ENCODE data around the gene SREBF2. TPM values are rescaled to one million over a fixed set of nuclear protein-coding genes. Genes with fewer than 3 reads are reported as not detected.

SREBF2 gene
- total RNA-seq, 1 experiment from 2014 or later, result 129 TPM

DNA sequence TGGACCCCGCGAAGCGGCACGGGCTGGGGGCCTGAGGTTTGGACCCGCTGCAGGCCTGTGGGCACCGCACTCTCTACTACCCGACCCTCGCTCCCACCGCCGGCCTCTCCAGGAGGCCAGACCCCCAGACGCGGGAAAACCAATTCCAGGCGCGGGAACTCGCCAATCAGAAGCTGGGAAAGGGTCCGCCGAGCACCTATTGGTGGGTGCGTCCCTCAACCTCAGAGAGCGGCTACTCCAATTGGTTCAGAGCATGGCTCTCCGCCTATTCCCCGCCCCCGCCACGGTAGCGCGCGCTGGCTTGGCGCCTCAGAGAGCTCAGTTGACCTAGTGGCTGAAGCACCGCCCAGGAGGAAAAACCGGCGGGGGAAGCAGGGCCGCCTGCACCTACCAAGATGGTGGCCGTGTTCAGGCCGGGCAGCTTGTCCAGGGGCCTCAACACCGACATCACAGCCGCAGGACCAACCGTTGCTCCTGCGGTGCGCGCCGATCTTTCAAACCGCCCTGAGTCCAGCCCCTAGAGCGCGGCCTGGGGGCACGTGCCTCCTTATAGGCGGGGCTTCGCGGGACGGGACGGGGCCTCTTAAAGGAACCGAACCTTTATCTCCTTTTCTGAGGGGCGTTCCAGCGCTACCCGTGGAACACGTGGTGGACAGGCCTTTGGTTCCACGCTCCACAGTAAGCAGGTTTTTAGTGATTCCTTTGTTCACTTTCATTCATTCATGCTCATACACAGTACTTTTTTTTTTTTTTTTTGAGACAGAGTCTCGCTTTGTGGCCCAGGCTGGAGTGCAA is 113.9 kb downstream of the SREBF2 start, which contains the start of gene CENPM:
Gene CENPM (minus strand): TSS at position 524 of the 795 bp plus-strand sequence. CDS start 76 bp downstream, at position 448.
- H3K27me3 ChIP-seq (ENCODE audit: insufficient read depth, low read length), result no peaks in the 10 kb centered on the region
- H3K9me2 ChIP-seq (ENCODE audit: insufficient read depth), result no peaks in the 10 kb centered on the region
- intact Hi-C loops (cut with micrococcal nuclease), result loop anchor here (5.0 kb wide), 1 partner anchor 165 kb away; no protein-coding TSS in a partner anchor
- POLR2A ChIA-PET, result interaction anchor here (0.7 to 1.0 kb wide), 5 partner anchors 9 to 668 kb away, joined by 3 to 4 read pairs (median 3); partner anchors contain the start of gene POLDIP3
- H3K9ac ChIP-seq (ENCODE audit: low read length), result peak within 1 kb of the TSS; percentile 94
- peaks cover 4% of the 10 kb centered on the region; the same call in 1 of the 2 replicates for H4K20me1 ChIP-seq (ENCODE audit: insufficient read depth)
- TF ChIP-seq ZNF274 (IDR thresholded peaks at IDR 0.05; ENCODE audit: low read depth, low read length), result no peak
- no peak for TF ChIP-seq YY1 (IDR thresholded peaks at IDR 0.05; ENCODE audit: extremely low read depth, insufficient replicate concordance, low read depth, low read length)
- no peak for TF ChIP-seq FOSL1 (IDR thresholded peaks at IDR 0.05; ENCODE audit: low read depth)
- TF ChIP-seq, protein P1, sequence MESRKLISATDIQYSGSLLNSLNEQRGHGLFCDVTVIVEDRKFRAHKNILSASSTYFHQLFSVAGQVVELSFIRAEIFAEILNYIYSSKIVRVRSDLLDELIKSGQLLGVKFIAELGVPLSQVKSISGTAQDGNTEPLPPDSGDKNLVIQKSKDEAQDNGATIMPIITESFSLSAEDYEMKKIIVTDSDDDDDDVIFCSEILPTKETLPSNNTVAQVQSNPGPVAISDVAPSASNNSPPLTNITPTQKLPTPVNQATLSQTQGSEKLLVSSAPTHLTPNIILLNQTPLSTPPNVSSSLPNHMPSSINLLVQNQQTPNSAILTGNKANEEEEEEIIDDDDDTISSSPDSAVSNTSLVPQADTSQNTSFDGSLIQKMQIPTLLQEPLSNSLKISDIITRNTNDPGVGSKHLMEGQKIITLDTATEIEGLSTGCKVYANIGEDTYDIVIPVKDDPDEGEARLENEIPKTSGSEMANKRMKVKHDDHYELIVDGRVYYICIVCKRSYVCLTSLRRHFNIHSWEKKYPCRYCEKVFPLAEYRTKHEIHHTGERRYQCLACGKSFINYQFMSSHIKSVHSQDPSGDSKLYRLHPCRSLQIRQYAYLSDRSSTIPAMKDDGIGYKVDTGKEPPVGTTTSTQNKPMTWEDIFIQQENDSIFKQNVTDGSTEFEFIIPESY (IDR thresholded peaks at IDR 0.05; ENCODE audit: extremely low read depth, insufficient replicate concordance, low read length), result no peak
- TF ChIP-seq SRF (IDR thresholded peaks at IDR 0.05; ENCODE audit: low read depth), result no peak
- peak; percentile 84 for TF ChIP-seq POLR2A (IDR thresholded peaks at IDR 0.05; ENCODE audit: borderline replicate concordance, extremely low read depth, insufficient read depth, insufficient read length)
- TF ChIP-seq EGR1 (IDR thresholded peaks at IDR 0.05; ENCODE audit: low read depth), result peak; percentile 80
- TF ChIP-seq CEBPB (IDR thresholded peaks at IDR 0.05; ENCODE audit: low read depth), result no peak
- TF ChIP-seq EZH2phosphoT487 (IDR thresholded peaks at IDR 0.05; ENCODE audit: borderline replicate concordance), result no peak
- TF ChIP-seq, protein P2, sequence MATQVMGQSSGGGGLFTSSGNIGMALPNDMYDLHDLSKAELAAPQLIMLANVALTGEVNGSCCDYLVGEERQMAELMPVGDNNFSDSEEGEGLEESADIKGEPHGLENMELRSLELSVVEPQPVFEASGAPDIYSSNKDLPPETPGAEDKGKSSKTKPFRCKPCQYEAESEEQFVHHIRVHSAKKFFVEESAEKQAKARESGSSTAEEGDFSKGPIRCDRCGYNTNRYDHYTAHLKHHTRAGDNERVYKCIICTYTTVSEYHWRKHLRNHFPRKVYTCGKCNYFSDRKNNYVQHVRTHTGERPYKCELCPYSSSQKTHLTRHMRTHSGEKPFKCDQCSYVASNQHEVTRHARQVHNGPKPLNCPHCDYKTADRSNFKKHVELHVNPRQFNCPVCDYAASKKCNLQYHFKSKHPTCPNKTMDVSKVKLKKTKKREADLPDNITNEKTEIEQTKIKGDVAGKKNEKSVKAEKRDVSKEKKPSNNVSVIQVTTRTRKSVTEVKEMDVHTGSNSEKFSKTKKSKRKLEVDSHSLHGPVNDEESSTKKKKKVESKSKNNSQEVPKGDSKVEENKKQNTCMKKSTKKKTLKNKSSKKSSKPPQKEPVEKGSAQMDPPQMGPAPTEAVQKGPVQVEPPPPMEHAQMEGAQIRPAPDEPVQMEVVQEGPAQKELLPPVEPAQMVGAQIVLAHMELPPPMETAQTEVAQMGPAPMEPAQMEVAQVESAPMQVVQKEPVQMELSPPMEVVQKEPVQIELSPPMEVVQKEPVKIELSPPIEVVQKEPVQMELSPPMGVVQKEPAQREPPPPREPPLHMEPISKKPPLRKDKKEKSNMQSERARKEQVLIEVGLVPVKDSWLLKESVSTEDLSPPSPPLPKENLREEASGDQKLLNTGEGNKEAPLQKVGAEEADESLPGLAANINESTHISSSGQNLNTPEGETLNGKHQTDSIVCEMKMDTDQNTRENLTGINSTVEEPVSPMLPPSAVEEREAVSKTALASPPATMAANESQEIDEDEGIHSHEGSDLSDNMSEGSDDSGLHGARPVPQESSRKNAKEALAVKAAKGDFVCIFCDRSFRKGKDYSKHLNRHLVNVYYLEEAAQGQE (IDR thresholded peaks at IDR 0.05; ENCODE audit: low read depth), result no peak
- TF ChIP-seq, protein P3, sequence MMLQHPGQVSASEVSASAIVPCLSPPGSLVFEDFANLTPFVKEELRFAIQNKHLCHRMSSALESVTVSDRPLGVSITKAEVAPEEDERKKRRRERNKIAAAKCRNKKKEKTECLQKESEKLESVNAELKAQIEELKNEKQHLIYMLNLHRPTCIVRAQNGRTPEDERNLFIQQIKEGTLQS (IDR thresholded peaks at IDR 0.05), result no peak
- TF ChIP-seq SIN3A (IDR thresholded peaks at IDR 0.05; ENCODE audit: low read depth), result peak; percentile 90
- peak; percentile 23 for TF ChIP-seq TCF7L2 (IDR thresholded peaks at IDR 0.05; ENCODE audit: borderline replicate concordance, extremely low read depth, insufficient read depth, insufficient read length)
- TF ChIP-seq ZFX (IDR thresholded peaks at IDR 0.05), result peak; percentile 42; the same call in 1 of the 2 replicates
- peak; percentile 66 for TF ChIP-seq POLR2AphosphoS5 (IDR thresholded peaks at IDR 0.05; ENCODE audit: low read depth, low read length)
- TF ChIP-seq, protein P4, sequence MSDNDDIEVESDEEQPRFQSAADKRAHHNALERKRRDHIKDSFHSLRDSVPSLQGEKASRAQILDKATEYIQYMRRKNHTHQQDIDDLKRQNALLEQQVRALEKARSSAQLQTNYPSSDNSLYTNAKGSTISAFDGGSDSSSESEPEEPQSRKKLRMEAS (IDR thresholded peaks at IDR 0.05), result peak; percentile 95
- TF ChIP-seq EZH2 (IDR thresholded peaks at IDR 0.05), result no peak
- TF ChIP-seq SP1 (IDR thresholded peaks at IDR 0.05; ENCODE audit: low read depth), result peak; percentile 87
- ATAC-seq (peak; percentile 95), DNase-seq (ENCODE audit: low read depth, low spot score) (peak; percentile 92)
- BruUV-seq (replicated peaks), result TSS peak; percentile 67
- peak within 1 kb of the TSS; percentile 82 for H2AFZ ChIP-seq (ENCODE audit: low read depth, low read length, poor library complexity, severe bottlenecking)
- H3K4me1 ChIP-seq (ENCODE audit: control insufficient read depth in 1 of 2, insufficient read depth in 2 of 2, low read length in 2 of 2), result peaks cover 14 to 41% of the 10 kb centered on the region in 2 experiments
- peaks cover 24 to 28% of the 10 kb centered on the region in 2 experiments for H3K36me3 ChIP-seq (ENCODE audit: control insufficient read depth in 1 of 2, insufficient read depth in 2 of 2, low read length in 2 of 2)
- CTCF ChIA-PET, result interaction anchor here (0.8 to 1.9 kb wide), 8 partner anchors 10 to 497 kb away, joined by 3 to 11 read pairs (median 4); partner anchors contain the start of genes NDUFA6 and SREBF2
- H3K27ac ChIP-seq (ENCODE audit: low read depth, low read length), result peak within 1 kb of the TSS; percentile 86
- RAD21 ChIA-PET (ENCODE audit: low non-redundant PET in 1 of 2, low total read pairs in 2 of 2, uncharacterized antibody in 2 of 2, unreplicated experiment in 2 of 2), result interaction anchor here in 1 of 2 experiments (0.7 kb wide), 1 partner anchor 114 kb away, joined by 3 read pairs; the partner anchor contains the start of gene SREBF2
- no peaks in the 10 kb centered on the region for H3K9me3 ChIP-seq (ENCODE audit: control insufficient read depth in 1 of 2, insufficient read depth in 1 of 2, low read depth in 1 of 2, low read length in 2 of 2)
- peak within 1 kb of the TSS; percentile 74 to 85 for H3K4me3 ChIP-seq (replicated peaks in 1 of 2; ENCODE audit: low read depth in 1 of 2, low read length in 2 of 2)
- H3K4me2 ChIP-seq (ENCODE audit: low read length), result peak within 1 kb of the TSS; percentile 94
- peaks cover 45% of the 10 kb centered on the region for H3K79me2 ChIP-seq (ENCODE audit: insufficient read depth, low read length)
